GM04503 (cell line): ENCODE measurements around the gene CELSR1.

Source experiments
- DNase-seq: peaks from one replicate; pipeline ENCODE4 v3.0.0-alpha.2; 2012; ENCODE audit warnings: low read depth

CELSR1 gene

GRCh38 chr22:46537225-46537945 lies at the start of gene CELSR1:
Gene CELSR1, minus strand, starts transcription at chr22:46537620. Its CDS starts 450 bp downstream, at chr22:46537170.
- DNase-seq, result no peak

- no peak for DNase-seq
These were observed 49.6 kb upstream of the CELSR1 start for GRCh38 chr22:46587061-46587460.

GRCh38 chr22:46586531-46587011 lies 49.2 kb upstream of the CELSR1 start:
- DNase-seq, result no peak

GRCh38 chr22:46586123-46586519 lies 48.7 kb upstream of the CELSR1 start:
- no peak for DNase-seq

GRCh38 chr22:46585340-46586122 lies 48.1 kb upstream of the CELSR1 start:
- DNase-seq, result no peak

- DNase-seq, result no peak
These were observed 46.9 kb upstream of the CELSR1 start for GRCh38 chr22:46584081-46584921.

- no peak for DNase-seq
These were observed 46.2 kb upstream of the CELSR1 start for GRCh38 chr22:46583571-46583970.

GRCh38 chr22:46582281-46582933 lies 45.0 kb upstream of the CELSR1 start:
- DNase-seq, result no peak

GRCh38 chr22:46581538-46582244 lies 44.3 kb upstream of the CELSR1 start:
- no peak for DNase-seq

GRCh38 chr22:46580940-46581537 lies 43.6 kb upstream of the CELSR1 start:
- no peak for DNase-seq

GRCh38 chr22:46579751-46580449 lies 42.5 kb upstream of the CELSR1 start:
- DNase-seq, result no peak

- DNase-seq, result no peak
These were observed 41.6 kb upstream of the CELSR1 start for GRCh38 chr22:46578824-46579561.

- no peak for DNase-seq
These were observed 40.9 kb upstream of the CELSR1 start for GRCh38 chr22:46578251-46578823.

GRCh38 chr22:46577368-46578249 lies 40.2 kb upstream of the CELSR1 start:
- no peak for DNase-seq

GRCh38 chr22:46576556-46577367 lies 39.3 kb upstream of the CELSR1 start:
- DNase-seq, result no peak

GRCh38 chr22:46575911-46576555 lies 38.6 kb upstream of the CELSR1 start:
- no peak for DNase-seq
